GM12874 (cell line): Measurements from ENCODE around the gene PAXIP1.

ENCODE experiments used
- CTCF ChIP-seq: IDR thresholded peaks from 2 replicates; pipeline ENCODE4 v1.5.1; 2011; ENCODE audit warnings: low read depth, mild to moderate bottlenecking, control low read depth, low read length, moderate library complexity; ENCODE audit not compliant: insufficient read depth

PAXIP1 gene

GRCh38 chr7:154919344-154920225 lies 83.3 kb downstream of the PAXIP1 start:
- no peak for TF ChIP-seq CTCF

GRCh38 chr7:154918741-154919140 lies 84.2 kb downstream of the PAXIP1 start:
- no peak for TF ChIP-seq CTCF

- TF ChIP-seq CTCF = no peak
Observed at GRCh38 chr7:154918266-154918665, 84.7 kb downstream of the PAXIP1 start.

- TF ChIP-seq CTCF = no peak
Observed at GRCh38 chr7:154917808-154918160, 85.1 kb downstream of the PAXIP1 start.

- TF ChIP-seq CTCF = no peak
Observed at GRCh38 chr7:154916856-154917807, 85.8 kb downstream of the PAXIP1 start.

GRCh38 chr7:154916381-154916780 lies 86.5 kb downstream of the PAXIP1 start:
- no peak for TF ChIP-seq CTCF

GRCh38 chr7:154915600-154915999 lies 87.3 kb downstream of the PAXIP1 start:
- TF ChIP-seq CTCF = no peak
